GM12874 (cell line): ENCODE results near the gene ATG4B.

Experiments used
- TF ChIP-seq, protein P1 (sequence below): IDR thresholded peaks from 2 replicates; pipeline ENCODE4 v1.5.1; 2011; ENCODE audit warnings: low read depth, mild to moderate bottlenecking, control low read depth, low read length, moderate library complexity; ENCODE audit not compliant: insufficient read depth

Gene ATG4B

DNA sequence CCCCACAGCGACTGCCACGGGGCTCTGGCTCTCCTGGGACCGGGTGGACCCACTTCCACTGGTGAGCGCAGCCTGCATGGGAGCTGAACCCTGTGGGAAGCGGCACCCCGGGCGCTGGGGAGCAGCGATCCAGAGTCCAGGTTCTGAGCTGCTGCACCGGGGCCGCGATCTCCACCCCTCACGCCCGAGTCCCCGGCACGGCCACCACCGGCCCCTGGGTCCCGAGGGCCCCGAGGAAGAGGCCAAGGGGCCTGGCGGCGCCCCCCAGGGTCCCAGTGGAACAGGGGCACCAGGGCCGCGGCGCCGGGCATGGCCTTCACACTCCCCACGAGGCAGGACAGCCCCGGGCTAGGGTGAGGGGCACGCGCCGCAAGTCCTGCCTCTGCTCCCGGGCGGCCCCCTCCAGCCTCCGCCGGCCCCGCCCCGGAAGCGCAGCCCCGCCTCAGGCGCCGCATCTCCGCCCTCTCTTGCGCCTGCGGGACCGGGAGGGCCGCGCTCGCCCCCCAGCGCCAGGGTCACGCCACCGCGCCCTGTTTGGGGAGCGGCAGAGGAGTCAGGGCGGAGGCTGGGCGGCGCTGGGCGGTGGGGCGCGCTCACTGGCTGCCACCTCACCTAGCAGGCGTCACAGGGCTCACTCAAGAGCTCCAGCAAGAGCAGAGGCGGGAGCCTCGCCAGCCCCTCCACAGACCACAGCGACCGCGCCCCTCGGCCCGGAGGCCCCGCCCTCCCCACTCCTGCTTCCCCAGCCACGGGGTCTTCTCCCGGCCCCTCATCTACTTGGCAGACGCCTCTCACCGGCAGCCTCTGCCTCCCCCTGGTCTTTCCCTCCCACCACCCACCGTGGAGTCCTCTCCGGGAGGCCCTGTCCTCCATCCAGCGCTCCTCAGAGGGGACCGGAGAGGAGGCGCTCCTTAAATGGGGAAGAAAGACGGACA, 27.4 kb upstream of the ATG4B start:
- TF ChIP-seq, protein P1, sequence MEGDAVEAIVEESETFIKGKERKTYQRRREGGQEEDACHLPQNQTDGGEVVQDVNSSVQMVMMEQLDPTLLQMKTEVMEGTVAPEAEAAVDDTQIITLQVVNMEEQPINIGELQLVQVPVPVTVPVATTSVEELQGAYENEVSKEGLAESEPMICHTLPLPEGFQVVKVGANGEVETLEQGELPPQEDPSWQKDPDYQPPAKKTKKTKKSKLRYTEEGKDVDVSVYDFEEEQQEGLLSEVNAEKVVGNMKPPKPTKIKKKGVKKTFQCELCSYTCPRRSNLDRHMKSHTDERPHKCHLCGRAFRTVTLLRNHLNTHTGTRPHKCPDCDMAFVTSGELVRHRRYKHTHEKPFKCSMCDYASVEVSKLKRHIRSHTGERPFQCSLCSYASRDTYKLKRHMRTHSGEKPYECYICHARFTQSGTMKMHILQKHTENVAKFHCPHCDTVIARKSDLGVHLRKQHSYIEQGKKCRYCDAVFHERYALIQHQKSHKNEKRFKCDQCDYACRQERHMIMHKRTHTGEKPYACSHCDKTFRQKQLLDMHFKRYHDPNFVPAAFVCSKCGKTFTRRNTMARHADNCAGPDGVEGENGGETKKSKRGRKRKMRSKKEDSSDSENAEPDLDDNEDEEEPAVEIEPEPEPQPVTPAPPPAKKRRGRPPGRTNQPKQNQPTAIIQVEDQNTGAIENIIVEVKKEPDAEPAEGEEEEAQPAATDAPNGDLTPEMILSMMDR = peak; percentile 84

DNA sequence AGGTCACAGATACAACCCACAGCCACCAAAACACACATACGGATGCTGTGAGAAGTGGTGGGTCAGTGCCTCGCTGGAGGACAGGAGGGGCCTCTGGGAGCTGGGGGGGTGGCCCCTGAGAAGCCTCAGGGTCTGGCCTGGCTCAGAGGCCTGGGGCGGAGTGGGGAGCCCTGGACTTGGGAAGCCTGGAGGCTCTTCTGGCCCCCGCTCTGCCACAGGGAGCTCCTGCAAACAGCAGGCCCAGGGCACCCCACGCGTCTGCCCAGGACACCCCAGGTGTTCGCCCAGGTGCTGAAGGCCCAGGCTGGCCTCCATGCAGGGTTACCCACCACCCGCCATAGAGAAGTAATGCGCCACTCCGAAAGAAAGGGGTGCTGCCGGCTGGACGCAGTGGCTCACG, 26.4 kb upstream of the ATG4B start:
- TF ChIP-seq, protein P1 = no peak

DNA sequence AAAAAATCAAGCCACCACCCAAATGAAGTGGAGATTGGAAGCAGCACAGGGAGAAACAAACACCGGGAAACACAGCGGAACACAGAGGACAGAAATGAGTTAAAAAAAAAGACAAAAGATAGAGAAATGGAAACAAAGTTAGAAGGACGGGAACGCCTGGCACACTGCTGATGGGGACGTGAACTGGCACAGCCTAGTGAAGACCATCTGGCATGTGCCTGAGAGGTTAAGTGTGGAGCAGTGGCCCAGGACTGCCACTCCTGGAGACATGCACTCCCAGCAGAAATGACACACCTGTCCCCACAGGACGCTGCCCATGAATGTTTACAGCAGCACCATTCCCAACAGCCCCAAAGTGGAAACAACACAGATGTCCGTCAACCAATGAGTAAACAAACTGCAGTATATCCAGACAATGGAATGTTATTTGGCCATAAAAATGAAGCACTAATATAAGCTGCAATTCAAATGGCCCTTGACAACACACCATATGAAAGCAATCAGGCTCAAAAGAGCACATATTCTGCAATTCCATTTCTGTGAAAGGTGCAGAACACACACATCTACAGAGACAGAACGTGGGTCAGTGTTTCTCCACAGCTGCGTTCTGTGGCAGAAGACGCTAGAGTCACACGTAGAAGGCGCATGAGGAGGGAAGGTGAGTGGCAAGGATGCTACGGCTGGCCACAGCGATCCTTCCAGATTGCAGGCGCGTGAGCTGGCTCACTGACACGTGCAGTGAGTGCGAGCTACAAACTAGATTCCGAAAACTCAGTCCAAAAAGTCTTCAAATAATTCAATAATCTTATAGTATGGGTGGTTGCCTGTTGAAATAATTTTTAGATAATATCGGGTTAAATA, 25.1 kb upstream of the ATG4B start:
- TF ChIP-seq, protein P1 = no peak

DNA sequence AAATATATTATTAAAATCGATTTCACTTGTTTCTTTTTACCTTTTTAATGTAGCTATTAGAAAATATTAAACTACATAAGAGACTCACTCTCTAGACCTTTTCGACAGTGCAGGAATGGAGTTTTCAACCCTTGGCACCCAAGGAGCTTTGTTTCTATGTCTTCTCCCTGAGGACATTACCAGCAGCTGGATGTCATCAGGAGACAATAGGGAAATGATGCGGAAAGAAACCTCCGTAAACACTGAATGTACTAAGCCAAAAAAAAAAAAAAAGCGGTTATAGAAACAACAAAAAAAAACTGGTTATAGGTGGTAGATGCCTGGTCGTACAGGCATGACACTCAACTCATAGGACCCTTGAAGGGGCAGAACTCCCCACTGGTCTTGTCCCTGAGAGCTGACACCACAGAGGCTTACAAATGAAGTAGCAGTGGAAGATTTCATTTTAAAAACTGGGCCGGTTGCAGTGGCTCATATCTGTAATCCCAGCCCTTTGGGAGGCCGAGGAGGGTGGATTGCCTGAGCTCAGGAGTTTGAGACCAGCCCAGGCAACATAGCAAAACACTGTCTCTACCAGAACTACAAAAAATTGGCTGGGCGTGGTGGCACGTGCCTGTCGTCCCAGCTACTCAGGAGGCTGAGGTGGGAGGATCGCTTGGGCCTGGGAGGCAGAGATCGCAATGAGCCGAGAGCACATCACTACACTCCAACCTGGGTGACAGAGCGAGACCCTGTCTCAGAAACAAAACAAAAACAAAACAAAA, 24.3 kb upstream of the ATG4B start:
- TF ChIP-seq, protein P1 = no peak

DNA sequence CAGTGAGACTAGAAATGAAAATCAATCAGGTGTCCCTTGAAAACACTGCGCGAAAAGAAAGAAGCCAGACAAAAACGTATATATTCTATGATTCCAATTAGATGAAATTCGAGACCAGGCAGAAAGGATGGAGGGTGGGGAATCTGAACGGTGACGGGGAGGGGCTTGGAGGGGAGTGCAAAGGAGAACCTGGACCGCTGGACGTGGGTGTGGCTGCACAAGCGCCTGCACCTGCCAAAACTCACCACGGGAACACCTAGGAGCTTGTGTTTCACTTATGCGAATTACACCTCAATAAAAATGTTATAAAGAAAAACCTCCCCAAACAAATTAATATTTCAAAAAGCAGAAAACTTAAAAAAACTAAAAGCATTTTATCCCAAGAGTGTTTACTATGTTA, 22.5 kb upstream of the ATG4B start:
- TF ChIP-seq, protein P1 = no peak

DNA sequence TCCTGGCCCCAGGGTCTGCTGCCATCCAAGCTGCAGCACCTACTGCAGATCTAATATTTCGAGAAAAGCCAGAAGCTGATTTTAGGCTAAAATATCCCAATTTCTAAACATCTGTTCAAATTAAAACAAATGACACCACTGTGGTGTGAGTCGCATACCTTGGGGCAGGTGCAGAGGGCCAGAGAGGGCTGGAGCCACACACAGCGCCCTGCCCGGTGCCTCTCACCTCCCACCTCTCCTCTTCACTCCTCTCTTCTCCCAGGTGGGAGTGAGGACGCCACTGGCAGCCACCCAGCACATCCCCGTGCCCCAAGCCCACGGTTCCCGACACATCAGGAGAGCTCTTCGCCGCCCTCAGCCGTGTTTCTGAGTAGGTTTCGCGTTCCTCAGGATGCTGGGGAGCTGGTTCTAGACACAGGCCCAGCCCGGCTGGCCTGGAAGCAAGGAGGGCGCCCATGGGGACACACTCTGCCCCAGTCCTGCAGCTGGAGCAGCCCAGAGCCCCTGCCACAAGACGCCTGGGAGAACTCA, 21.9 kb upstream of the ATG4B start:
- TF ChIP-seq, protein P1 = no peak
